HepG2 (cell line): ENCODE results near the gene EIF4E1B. TPM values are rescaled to one million over a fixed set of nuclear protein-coding genes. Genes with fewer than 3 reads are reported as not detected.

ENCODE experiments used
- ATF1 ChIP-seq: IDR thresholded peaks from 2 replicates; pipeline ENCODE4 v1.6.1; 2016; ENCODE audit warnings: mild to moderate bottlenecking, control low read depth
- CENPX ChIP-seq: sonication (generic); formaldehyde crosslinking; IDR thresholded peaks from 2 replicates; pipeline ENCODE4 v1.9.0; 2021; ENCODE audit warnings: mild to moderate bottlenecking, missing genetic modification reagents, moderate library complexity
- DNMT1 ChIP-seq: sonication (generic); formaldehyde crosslinking; IDR thresholded peaks from 2 replicates; pipeline ENCODE4 v1.5.1; 2020; ENCODE audit warnings: mild to moderate bottlenecking, missing genetic modification reagents
- ELF4 ChIP-seq: sonication (generic); formaldehyde crosslinking; IDR thresholded peaks from 2 replicates; pipeline ENCODE4 v1.5.0; 2020; ENCODE audit warnings: missing genetic modification reagents, mild to moderate bottlenecking, moderate library complexity, borderline replicate concordance
- JDP2 ChIP-seq: sonication (generic); formaldehyde crosslinking; IDR thresholded peaks from 2 replicates; pipeline ENCODE4 v1.8.1; 2022; ENCODE audit warnings: missing genetic modification reagents, borderline replicate concordance
- KLF16 ChIP-seq, 2 experiments: sonication (generic) in 1 of 2; formaldehyde crosslinking in 1 of 2; IDR thresholded peaks; 2 replicates each; pipeline versions ENCODE4 v1.6.1 to v1.8.0; 2016 to 2023; ENCODE audit warnings: missing genetic modification reagents in 2 of 2, missing compliant biosample characterization in 1 of 2
- NONO ChIP-seq, 2 experiments: fragments of 450-650 bp in 1 of 2; sonication (generic) in 1 of 2; formaldehyde crosslinking in 1 of 2; IDR thresholded peaks in 1 of 2; conservative IDR thresholded peaks in 1 of 2; 2 replicates each; pipeline versions ENCODE4 v1.6.1 to v1.8.0; 2017 to 2022; ENCODE audit warnings: mild to moderate bottlenecking in 1 of 2, missing genetic modification reagents in 1 of 2, moderate library complexity in 1 of 2
- NPAS2 ChIP-seq: sonication (generic); formaldehyde crosslinking; IDR thresholded peaks from 2 replicates; pipeline ENCODE4 v1.8.0; 2022; ENCODE audit warnings: mild to moderate bottlenecking, missing genetic modification reagents, borderline replicate concordance
- PCBP1 ChIP-seq: fragments of 200-400 bp; formaldehyde crosslinking; IDR thresholded peaks from 2 replicates; pipeline ENCODE4 v1.6.1; 2017; ENCODE audit warnings: mild to moderate bottlenecking, low read depth, low read length, borderline replicate concordance
- PITX1 ChIP-seq: sonication (generic); formaldehyde crosslinking; IDR thresholded peaks from 2 replicates; pipeline ENCODE4 v1.5.1; 2020; ENCODE audit warnings: mild to moderate bottlenecking, missing genetic modification reagents
- RFX1 ChIP-seq: fragments of 450-650 bp; IDR thresholded peaks from 2 replicates; pipeline ENCODE4 v1.6.1; 2017
- SMAD9 ChIP-seq: sonication (generic); formaldehyde crosslinking; IDR thresholded peaks from 2 replicates; pipeline ENCODE4 v1.5.1; 2020; ENCODE audit warnings: mild to moderate bottlenecking, missing genetic modification reagents
- SP140L ChIP-seq: sonication (generic); formaldehyde crosslinking; IDR thresholded peaks from 2 replicates; pipeline ENCODE4 v1.4.0; 2020; ENCODE audit warnings: missing genetic modification reagents, borderline replicate concordance
- SYNCRIP ChIP-seq: fragments of 200-400 bp; formaldehyde crosslinking; IDR thresholded peaks from 2 replicates; pipeline ENCODE4 v1.6.1; 2018; ENCODE audit warnings: mild to moderate bottlenecking, low read depth, low read length; ENCODE audit not compliant: insufficient read depth
- TGIF2 ChIP-seq: IDR thresholded peaks from 2 replicates; pipeline ENCODE4 v1.6.1; 2016; ENCODE audit warnings: control low read depth, missing compliant biosample characterization
- ZBTB7A ChIP-seq: sonication (generic); formaldehyde crosslinking; IDR thresholded peaks from 2 replicates; pipeline ENCODE4 v1.8.0; 2022; ENCODE audit warnings: mild to moderate bottlenecking, missing genetic modification reagents
- ZC3H13 ChIP-seq: sonication (generic); formaldehyde crosslinking; IDR thresholded peaks from 2 replicates; pipeline ENCODE4 v1.8.1; 2023; ENCODE audit warnings: mild to moderate bottlenecking, missing genetic modification reagents, moderate library complexity
- polyA plus RNA-seq, 8 experiments: library from polyadenylated mRNA; depleted of rRNA in 3 of 8; stranded (reverse) in 7 of 8; unstranded in 1 of 8; fragments of >200 nt; fragmentation: Illumina TruSeq in 4 of 8; extraction: Trizol in 4 of 8; gene quantifications; 2 replicates each; pipeline versions ENCODE4 v1.2.1 to v1.2.3, GENCODE V29; 2011 to 2016; ENCODE audit warnings: low read depth in 4 of 8, missing spikeins in 1 of 8, mixed read lengths in 1 of 8; ENCODE audit not compliant: insufficient read depth in 1 of 8
- total RNA-seq, 5 experiments: library from RNA; depleted of rRNA; stranded (reverse); fragments of >200 nt; fragmentation: Illumina TruSeq; extraction: Trizol; gene quantifications; 2 replicates each; pipeline ENCODE4 v1.2.3, GENCODE V29; 2016; ENCODE audit warnings: low read depth in 1 of 5
- TF ChIP-seq, protein P1 (sequence below): IDR thresholded peaks from 2 replicates; pipeline ENCODE4 v1.4.0; 2020; ENCODE audit warnings: mild to moderate bottlenecking, missing genetic modification reagents
- TF ChIP-seq, protein P2 (sequence below): sonication (generic); formaldehyde crosslinking; IDR thresholded peaks from 2 replicates; pipeline ENCODE4 v1.4.0; 2020; ENCODE audit warnings: missing genetic modification reagents
- TF ChIP-seq, protein P3 (sequence below): sonication (generic); formaldehyde crosslinking; IDR thresholded peaks from 2 replicates; pipeline ENCODE4 v1.4.0; 2020; ENCODE audit warnings: missing genetic modification reagents
- TF ChIP-seq, protein P4 (sequence below): sonication (generic); formaldehyde crosslinking; IDR thresholded peaks from 2 replicates; pipeline ENCODE4 v1.8.1; 2023; ENCODE audit warnings: mild to moderate bottlenecking, missing genetic modification reagents

EIF4E1B gene
- total and polyA plus RNA-seq, 2 of the 13 experiments (the other 11 are each of a cell fraction or from before 2014, with no cell fraction given), result not detected

DNA sequence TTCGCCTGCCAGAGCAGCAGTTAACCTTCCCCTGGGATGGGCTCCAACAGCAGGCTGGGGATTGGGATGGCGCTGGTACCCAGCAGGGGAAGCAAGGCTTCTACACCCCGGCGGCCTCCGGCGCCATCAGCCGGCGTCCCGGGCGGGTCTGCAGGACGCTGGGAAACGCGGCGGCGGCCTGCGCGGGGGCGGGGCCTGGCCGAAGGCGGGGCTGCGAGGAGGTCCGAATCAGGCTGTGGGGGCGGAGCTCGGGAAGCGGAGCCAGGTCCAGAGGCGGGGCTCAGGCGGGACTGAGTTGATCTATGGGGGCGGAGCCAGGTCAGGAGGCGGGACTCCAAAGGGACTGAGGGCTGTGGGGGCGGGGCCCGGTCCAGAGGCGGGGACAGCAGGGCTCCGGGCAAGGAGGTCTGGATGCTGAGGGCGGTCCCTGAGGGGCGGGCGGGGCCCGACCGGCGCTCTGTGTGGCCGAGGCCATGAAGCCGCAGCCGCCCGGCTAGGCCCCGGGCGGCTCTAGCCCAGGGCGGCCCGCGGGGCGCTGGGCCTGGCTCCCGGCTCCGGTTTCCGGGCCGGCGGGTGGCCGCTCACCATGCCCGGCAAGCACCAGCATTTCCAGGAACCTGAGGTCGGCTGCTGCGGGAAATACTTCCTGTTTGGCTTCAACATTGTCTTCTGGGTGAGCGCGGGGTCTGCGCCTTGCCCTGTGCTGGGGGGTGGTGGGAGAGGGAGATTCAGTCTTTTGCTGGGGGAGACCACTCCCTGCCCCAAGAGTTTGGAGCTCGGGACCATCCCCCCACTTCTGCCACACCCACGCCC is 16.8 kb downstream of the EIF4E1B start, which contains the start of gene TSPAN17 (continued):
- TF ChIP-seq, protein P1, sequence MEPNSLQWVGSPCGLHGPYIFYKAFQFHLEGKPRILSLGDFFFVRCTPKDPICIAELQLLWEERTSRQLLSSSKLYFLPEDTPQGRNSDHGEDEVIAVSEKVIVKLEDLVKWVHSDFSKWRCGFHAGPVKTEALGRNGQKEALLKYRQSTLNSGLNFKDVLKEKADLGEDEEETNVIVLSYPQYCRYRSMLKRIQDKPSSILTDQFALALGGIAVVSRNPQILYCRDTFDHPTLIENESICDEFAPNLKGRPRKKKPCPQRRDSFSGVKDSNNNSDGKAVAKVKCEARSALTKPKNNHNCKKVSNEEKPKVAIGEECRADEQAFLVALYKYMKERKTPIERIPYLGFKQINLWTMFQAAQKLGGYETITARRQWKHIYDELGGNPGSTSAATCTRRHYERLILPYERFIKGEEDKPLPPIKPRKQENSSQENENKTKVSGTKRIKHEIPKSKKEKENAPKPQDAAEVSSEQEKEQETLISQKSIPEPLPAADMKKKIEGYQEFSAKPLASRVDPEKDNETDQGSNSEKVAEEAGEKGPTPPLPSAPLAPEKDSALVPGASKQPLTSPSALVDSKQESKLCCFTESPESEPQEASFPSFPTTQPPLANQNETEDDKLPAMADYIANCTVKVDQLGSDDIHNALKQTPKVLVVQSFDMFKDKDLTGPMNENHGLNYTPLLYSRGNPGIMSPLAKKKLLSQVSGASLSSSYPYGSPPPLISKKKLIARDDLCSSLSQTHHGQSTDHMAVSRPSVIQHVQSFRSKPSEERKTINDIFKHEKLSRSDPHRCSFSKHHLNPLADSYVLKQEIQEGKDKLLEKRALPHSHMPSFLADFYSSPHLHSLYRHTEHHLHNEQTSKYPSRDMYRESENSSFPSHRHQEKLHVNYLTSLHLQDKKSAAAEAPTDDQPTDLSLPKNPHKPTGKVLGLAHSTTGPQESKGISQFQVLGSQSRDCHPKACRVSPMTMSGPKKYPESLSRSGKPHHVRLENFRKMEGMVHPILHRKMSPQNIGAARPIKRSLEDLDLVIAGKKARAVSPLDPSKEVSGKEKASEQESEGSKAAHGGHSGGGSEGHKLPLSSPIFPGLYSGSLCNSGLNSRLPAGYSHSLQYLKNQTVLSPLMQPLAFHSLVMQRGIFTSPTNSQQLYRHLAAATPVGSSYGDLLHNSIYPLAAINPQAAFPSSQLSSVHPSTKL (CRISPR knock-in tag), result 0 out of 2 replicates have a peak, but pooled peaks have one; percentile 6
- TF ChIP-seq SP140L (CRISPR knock-in tag) (no peak), SYNCRIP (no peak), JDP2 (CRISPR knock-in tag) (no peak), SMAD9 (no peak), ELF4 (no peak), PITX1 (CRISPR knock-in tag) (no peak; the same call in 1 of the 2 replicates), ZC3H13 (no peak), DNMT1 (no peak), ZBTB7A (no peak), NPAS2 (CRISPR knock-in tag) (no peak), NONO (IDR thresholded peaks at IDR 0.05) (no peak), NONO (CRISPR knock-in tag; conservative IDR thresholded peaks at IDR 0.05) (0 out of 2 replicates have a peak, but pooled peaks have one; percentile 33), KLF16 (CRISPR knock-in tag; IDR thresholded peaks at IDR 0.05) (peak in 1 of 2 experiments; percentile 53; a peak in 1 of 4 replicates), CENPX (no peak), PCBP1 (no peak), ATF1 (CRISPR knock-in tag) (no peak), TGIF2 (CRISPR knock-in tag) (no peak), RFX1 (no peak)
- TF ChIP-seq, protein P2, sequence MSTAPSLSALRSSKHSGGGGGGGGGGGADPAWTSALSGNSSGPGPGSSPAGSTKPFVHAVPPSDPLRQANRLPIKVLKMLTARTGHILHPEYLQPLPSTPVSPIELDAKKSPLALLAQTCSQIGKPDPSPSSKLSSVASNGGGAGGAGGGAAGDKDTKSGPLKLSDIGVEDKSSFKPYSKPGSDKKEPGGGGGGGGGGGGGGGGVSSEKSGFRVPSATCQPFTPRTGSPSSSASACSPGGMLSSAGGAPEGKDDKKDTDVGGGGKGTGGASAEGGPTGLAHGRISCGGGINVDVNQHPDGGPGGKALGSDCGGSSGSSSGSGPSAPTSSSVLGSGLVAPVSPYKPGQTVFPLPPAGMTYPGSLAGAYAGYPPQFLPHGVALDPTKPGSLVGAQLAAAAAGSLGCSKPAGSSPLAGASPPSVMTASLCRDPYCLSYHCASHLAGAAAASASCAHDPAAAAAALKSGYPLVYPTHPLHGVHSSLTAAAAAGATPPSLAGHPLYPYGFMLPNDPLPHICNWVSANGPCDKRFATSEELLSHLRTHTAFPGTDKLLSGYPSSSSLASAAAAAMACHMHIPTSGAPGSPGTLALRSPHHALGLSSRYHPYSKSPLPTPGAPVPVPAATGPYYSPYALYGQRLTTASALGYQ (CRISPR knock-in tag), result no peak
- TF ChIP-seq, protein P3, sequence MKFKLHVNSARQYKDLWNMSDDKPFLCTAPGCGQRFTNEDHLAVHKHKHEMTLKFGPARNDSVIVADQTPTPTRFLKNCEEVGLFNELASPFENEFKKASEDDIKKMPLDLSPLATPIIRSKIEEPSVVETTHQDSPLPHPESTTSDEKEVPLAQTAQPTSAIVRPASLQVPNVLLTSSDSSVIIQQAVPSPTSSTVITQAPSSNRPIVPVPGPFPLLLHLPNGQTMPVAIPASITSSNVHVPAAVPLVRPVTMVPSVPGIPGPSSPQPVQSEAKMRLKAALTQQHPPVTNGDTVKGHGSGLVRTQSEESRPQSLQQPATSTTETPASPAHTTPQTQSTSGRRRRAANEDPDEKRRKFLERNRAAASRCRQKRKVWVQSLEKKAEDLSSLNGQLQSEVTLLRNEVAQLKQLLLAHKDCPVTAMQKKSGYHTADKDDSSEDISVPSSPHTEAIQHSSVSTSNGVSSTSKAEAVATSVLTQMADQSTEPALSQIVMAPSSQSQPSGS (CRISPR knock-in tag), result no peak
- TF ChIP-seq, protein P4, sequence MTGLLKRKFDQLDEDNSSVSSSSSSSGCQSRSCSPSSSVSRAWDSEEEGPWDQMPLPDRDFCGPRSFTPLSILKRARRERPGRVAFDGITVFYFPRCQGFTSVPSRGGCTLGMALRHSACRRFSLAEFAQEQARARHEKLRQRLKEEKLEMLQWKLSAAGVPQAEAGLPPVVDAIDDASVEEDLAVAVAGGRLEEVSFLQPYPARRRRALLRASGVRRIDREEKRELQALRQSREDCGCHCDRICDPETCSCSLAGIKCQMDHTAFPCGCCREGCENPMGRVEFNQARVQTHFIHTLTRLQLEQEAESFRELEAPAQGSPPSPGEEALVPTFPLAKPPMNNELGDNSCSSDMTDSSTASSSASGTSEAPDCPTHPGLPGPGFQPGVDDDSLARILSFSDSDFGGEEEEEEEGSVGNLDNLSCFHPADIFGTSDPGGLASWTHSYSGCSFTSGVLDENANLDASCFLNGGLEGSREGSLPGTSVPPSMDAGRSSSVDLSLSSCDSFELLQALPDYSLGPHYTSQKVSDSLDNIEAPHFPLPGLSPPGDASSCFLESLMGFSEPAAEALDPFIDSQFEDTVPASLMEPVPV (CRISPR knock-in tag), result no peak
